Uterus (tissue), 4 donors: ENCODE measurements around the gene PSKH1. TPM values are rescaled to one million over a fixed set of nuclear protein-coding genes. Genes with fewer than 3 reads are reported as not detected.
A peak's percentile ranks its signal among the peaks of the same experiment; 100 is the strongest.

ENCODE experiments used
- DNase-seq, 2 donors: peaks; one replicate each; pipeline ENCODE4 v3.0.0-alpha.2; 2019 to 2020
- H3K27ac ChIP-seq, 2 donors: fragments of 200-600 bp; sonication (generic); 1 replicate in 1 of 2; 2 replicates in 1 of 2; pipeline ENCODE4 v1.5.1; 2016 to 2018
- H3K27me3 ChIP-seq, 2 donors: fragments of 200-600 bp; sonication (generic); one replicate each; pipeline ENCODE4 v1.5.1; 2018 to 2019; ENCODE audit warnings: control low read depth in 1 of 2
- H3K36me3 ChIP-seq, 2 donors: fragments of 200-600 bp; sonication (generic); one replicate each; pipeline ENCODE4 v1.5.1; 2019; ENCODE audit warnings: control low read depth in 1 of 2
- H3K4me1 ChIP-seq, 2 donors: fragments of 200-600 bp; sonication (generic); one replicate each; pipeline ENCODE4 v1.5.1; 2018 to 2019; ENCODE audit warnings: control low read depth in 1 of 2
- H3K4me3 ChIP-seq, 2 donors: fragments of 200-600 bp; sonication (generic); 1 replicate in 1 of 2; 2 replicates in 1 of 2; pipeline ENCODE4 v1.5.1; 2018 to 2019; ENCODE audit warnings: mild to moderate bottlenecking in 1 of 2
- H3K9me3 ChIP-seq, 2 donors: fragments of 200-600 bp; sonication (generic); one replicate each; pipeline ENCODE4 v1.5.1; 2019; ENCODE audit warnings: control low read depth in 1 of 2
- POLR2A ChIP-seq, 2 donors: fragments of 450-650 bp; IDR thresholded peaks; one replicate each; pipeline ENCODE4 v1.6.1; 2016; ENCODE audit warnings: antibody characterized with exemption in 2 of 2, mild to moderate bottlenecking in 1 of 2, moderate library complexity in 1 of 2
- intact Hi-C: fragments of 100-400 bp; cut with DNase I; formaldehyde crosslinking; loops from one replicate; pipeline ENCODE4 v1.15.1; 2023; ENCODE audit warnings: low total_unique reads
- total RNA-seq, 4 donors: library from RNA; depleted of rRNA in 3 of 4; stranded (reverse); fragments of >200 nt in 3 of 4; gene quantifications; one replicate each; pipeline versions ENCODE4 v1.1.0 to v1.2.4, GENCODE V29; 2014 to 2023
- TF ChIP-seq, protein P1 (sequence below), 4 experiments: fragments of 200-600 bp in 2 of 4; fragments of 450-650 bp in 2 of 4; sonication (generic) in 2 of 4; IDR thresholded peaks; one replicate each; pipeline ENCODE4 v1.5.1; 2016 to 2019; ENCODE audit warnings: antibody characterized with exemption in 4 of 4, mild to moderate bottlenecking in 2 of 4, moderate library complexity in 1 of 4
- donor health status: DM: yes; HTN: yes; CAD: no.

PSKH1 gene
- total RNA-seq, 4 donors from 2014 or later: 3.1 to 34.3 (median 24.5) TPM

DNA sequence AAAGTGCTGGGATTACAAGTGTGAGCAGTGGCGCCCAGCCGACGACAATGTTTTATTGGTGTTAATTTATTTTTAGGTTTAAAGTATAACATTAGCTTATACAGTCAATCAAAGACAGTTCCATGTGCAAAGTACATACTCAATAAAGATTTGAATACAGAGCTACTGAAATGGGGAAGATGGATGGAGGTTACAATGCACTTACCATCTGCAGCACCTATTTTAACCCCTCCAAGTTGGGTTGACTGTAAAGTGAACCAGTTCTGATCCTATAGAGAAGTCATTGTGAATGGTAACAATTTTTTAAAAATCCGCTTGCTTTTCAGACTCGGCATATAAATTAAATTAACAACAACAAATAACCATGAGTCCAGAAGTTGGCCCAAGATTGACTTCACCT is 679 bp upstream of the PSKH1 start:
- TF ChIP-seq, protein P1, sequence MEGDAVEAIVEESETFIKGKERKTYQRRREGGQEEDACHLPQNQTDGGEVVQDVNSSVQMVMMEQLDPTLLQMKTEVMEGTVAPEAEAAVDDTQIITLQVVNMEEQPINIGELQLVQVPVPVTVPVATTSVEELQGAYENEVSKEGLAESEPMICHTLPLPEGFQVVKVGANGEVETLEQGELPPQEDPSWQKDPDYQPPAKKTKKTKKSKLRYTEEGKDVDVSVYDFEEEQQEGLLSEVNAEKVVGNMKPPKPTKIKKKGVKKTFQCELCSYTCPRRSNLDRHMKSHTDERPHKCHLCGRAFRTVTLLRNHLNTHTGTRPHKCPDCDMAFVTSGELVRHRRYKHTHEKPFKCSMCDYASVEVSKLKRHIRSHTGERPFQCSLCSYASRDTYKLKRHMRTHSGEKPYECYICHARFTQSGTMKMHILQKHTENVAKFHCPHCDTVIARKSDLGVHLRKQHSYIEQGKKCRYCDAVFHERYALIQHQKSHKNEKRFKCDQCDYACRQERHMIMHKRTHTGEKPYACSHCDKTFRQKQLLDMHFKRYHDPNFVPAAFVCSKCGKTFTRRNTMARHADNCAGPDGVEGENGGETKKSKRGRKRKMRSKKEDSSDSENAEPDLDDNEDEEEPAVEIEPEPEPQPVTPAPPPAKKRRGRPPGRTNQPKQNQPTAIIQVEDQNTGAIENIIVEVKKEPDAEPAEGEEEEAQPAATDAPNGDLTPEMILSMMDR (IDR thresholded peaks at IDR 0.05): no peak
- TF ChIP-seq POLR2A (IDR thresholded peaks at IDR 0.05): no peak
- DNase-seq: no peak
- Histone ChIP-seq H3K27ac (peak overlapping the region; percentile 77 to 88), H3K9me3 (no peaks in the 10 kb centered on the region), H3K4me3 (peak overlapping the region; percentile 93 to 94), H3K4me1 (peaks cover 0 to 11% of the 10 kb centered on the region in 2 donors), H3K36me3 (no peaks in the 10 kb centered on the region), H3K27me3 (no peaks in the 10 kb centered on the region)
- intact Hi-C loops: no loop called here

DNA sequence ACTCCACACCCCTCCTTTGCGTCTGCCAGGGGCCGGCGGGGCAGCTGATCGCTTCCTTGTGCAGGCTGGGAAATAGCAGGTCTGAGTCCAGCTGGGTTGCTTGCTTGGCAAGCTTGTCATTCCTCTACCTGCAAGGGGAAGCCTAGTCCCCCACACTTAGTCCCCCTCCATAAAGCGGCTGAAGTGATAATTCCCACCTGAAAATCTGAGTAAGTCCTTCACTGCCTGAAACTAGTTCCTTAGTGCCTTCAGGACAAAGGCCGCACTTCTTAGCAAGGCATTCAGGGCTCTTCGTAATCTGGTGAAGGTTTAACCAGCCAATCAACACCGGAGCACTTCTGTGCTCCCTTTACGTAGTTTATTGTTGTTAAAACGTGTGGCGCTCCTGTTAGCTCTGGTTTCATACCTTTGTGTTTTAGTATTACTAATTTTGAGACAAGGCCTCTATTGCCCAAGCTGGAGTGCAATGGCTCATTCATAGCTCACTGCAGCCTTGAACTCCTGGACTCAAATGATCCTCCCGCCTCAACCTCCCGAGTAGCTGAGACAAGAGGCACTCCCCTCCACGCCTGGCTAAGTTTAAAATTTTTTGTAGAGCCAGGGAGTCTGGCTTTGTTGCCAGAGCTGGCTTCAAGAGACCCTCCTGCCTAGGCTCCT is 817 bp downstream of the PSKH1 start:
- no peaks in the 10 kb centered on the region for H3K9me3 ChIP-seq
- H3K27me3 ChIP-seq: no peaks in the 10 kb centered on the region
- peak overlapping the region; percentile 93 to 94 for H3K4me3 ChIP-seq
- H3K27ac ChIP-seq: peak overlapping the region; percentile 88 to 94
- no peak for TF ChIP-seq POLR2A (IDR thresholded peaks at IDR 0.05)
- TF ChIP-seq, protein P1 (IDR thresholded peaks at IDR 0.05): no peak
- H3K4me1 ChIP-seq: peaks cover 0 to 11% of the 10 kb centered on the region in 2 donors
- intact Hi-C loops: no loop called here
- DNase-seq: no peak
- no peaks in the 10 kb centered on the region for H3K36me3 ChIP-seq

DNA sequence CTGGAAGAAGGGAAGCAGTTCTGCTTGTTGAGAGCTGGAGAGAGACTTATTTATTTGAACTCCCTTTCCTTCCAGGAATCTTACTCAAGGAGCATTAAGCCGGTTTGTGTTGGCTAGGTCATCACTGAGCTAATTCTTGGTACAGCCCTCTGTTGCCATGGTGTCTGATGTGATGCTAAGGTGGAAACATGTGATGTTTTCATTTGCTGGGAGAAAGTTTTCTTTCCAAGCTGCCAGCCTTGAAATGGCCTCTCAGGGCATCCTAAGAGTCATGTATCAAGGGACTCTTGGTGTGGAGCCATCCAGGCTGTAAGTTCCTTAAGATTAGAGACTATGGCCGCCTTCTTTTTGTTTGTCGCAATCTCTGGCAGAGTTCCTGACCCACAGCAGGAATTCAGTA is 4.2 kb downstream of the PSKH1 start:
- DNase-seq: no peak
- no peak overlapping the region for H3K27ac ChIP-seq
- peaks cover 0 to 11% of the 10 kb centered on the region in 2 donors for H3K4me1 ChIP-seq
- intact Hi-C loops: no loop called here
- H3K4me3 ChIP-seq: no peak overlapping the region
- H3K9me3 ChIP-seq: no peaks in the 10 kb centered on the region
- no peaks in the 10 kb centered on the region for H3K36me3 ChIP-seq
- no peaks in the 10 kb centered on the region for H3K27me3 ChIP-seq
- TF ChIP-seq POLR2A (IDR thresholded peaks at IDR 0.05): no peak
- TF ChIP-seq, protein P1 (IDR thresholded peaks at IDR 0.05): no peak

DNA sequence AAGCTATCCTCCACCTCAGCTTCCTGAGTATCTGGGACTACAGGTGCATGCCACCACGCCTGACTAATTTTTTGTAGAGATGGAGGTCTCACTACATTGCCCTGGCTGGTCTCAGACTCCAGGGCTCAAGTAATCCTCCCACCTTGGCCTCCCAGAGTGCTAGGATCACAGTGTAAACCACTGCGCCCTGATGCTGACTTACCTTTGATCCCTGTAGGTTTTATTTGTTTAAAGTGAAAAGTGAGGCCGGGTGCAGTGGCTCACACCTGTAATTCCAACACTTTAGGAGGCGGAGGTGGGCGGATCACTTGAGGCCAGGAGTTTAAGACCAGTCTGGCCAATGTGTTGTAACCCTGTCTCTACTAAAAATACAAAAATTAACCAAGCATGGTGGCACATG is 8.7 kb downstream of the PSKH1 start:
- H3K4me3 ChIP-seq: no peak overlapping the region
- intact Hi-C loops: no loop called here
- no peak overlapping the region for H3K27ac ChIP-seq
- TF ChIP-seq, protein P1 (IDR thresholded peaks at IDR 0.05): no peak
- no peak for TF ChIP-seq POLR2A (IDR thresholded peaks at IDR 0.05)
- H3K9me3 ChIP-seq: no peaks in the 10 kb centered on the region
- DNase-seq: no peak
- no peaks in the 10 kb centered on the region for H3K4me1 ChIP-seq
- no peaks in the 10 kb centered on the region for H3K27me3 ChIP-seq
- H3K36me3 ChIP-seq: no peaks in the 10 kb centered on the region

DNA sequence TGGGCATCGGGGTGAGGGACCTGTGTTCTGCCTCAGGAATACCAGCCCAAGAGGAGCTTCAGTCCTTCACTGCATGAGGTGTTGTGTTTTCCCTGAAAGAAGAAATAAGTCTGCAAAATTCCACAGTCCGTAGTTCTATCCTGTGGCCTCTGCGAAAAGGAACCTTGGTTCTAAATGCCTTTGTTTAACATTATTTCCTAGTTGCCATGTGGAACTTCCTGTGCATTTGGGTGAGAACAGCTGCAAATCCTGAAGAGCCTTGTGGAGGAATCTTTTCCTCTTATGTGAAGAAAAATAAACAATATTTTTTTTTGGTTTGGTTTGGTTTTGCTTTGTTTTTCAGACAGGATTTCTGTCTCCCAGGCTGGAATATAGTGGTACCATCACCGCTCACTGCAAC is 9.8 kb downstream of the PSKH1 start:
- intact Hi-C loops: no loop called here
- no peaks in the 10 kb centered on the region for H3K4me1 ChIP-seq
- no peak overlapping the region for H3K27ac ChIP-seq
- no peak overlapping the region for H3K4me3 ChIP-seq
- no peaks in the 10 kb centered on the region for H3K36me3 ChIP-seq
- no peaks in the 10 kb centered on the region for H3K27me3 ChIP-seq
- no peaks in the 10 kb centered on the region for H3K9me3 ChIP-seq
- no peak for DNase-seq
- TF ChIP-seq POLR2A (IDR thresholded peaks at IDR 0.05): no peak
- TF ChIP-seq, protein P1 (IDR thresholded peaks at IDR 0.05): no peak
